Measurements from ENCODE around the gene KCNC3. TPM values are rescaled to one million over a fixed set of nuclear protein-coding genes. Genes with fewer than 3 reads are reported as not detected.

Gene KCNC3
- polyA plus RNA-seq, 2 of the 4 experiments (the other 2 are of a cell fraction) = 0.17 to 1.4 TPM

DNA sequence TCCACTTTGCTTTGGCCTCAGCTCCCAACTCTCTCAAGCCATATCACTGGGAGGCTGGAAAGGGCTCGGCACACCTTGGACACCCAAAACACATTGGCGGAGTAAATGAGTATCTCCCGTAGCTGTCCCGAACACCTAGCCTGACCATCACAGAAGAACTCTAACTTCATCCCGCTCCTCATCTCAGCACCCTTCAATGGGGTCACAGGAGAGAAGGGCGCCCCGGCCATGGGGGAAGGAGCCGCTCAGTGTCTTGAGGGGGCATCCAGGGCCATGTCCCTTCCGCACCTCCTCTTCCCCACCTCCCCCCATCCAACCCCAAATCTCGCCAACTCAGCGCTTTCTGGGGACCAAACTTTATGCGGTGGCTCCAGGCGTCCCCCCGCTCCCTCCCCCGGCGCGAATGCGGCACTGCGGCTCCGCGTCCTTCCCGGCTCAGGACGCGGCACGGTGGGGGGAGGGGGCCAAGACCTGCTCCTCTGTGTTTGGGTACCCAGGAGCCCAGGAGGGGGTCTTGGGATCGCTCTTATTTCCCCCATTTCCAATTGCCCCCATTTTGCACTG, 3.0 kb downstream of the KCNC3 start:
- Histone ChIP-seq H3K4me3 (peak overlapping the region; percentile 14; the same call in 1 of the 3 replicates), H3K4me2 (peak overlapping the region; percentile 80), H3K4me1 (peaks cover 27% of the 10 kb centered on the region), H3K9me3 (no peaks in the 10 kb centered on the region), H3K27ac (no peak overlapping the region)
- FAIRE-seq (no peak), ATAC-seq (no peak), DNase-seq (ENCODE audit: low read depth in 1 of 2, low spot score in 1 of 2) (no peak)
- ChIA-PET CTCF (interaction anchor here (0.6 to 4.2 kb wide), 6 partner anchors 11 to 179 kb away, joined by 3 to 25 read pairs (median 3); no protein-coding TSS in a partner anchor), POLR2A (interaction anchor here (0.6 to 0.9 kb wide), 2 partner anchors 12 to 172 kb away, joined by 3 to 4 read pairs; no protein-coding TSS in a partner anchor)
- WGBS (ENCODE audit: missing lambda C conversion rate) = 8% methylated on average over 20 of the region's 26 CpGs
- TF ChIP-seq MAFK (IDR thresholded peaks at IDR 0.05; ENCODE audit: partially characterized antibody) = peak; percentile 88
- TF ChIP-seq EP300 (IDR thresholded peaks at IDR 0.05) = no peak

- CTCF ChIA-PET = interaction anchor here (0.8 to 4.2 kb wide), 5 partner anchors 10 to 178 kb away, joined by 3 to 25 read pairs (median 3); no protein-coding TSS in a partner anchor
- DNase-seq (ENCODE audit: low read depth in 1 of 2, low spot score in 1 of 2) (peak; percentile 82 to 99), FAIRE-seq (no peak), ATAC-seq (peak; percentile 1 to 27; a peak in 3 of 6 replicates)
- 5% methylated on average over 23 of the region's 48 CpGs for WGBS (ENCODE audit: missing lambda C conversion rate)
- peaks cover 26% of the 10 kb centered on the region for H3K4me1 ChIP-seq
- H3K9me3 ChIP-seq = no peaks in the 10 kb centered on the region
- peak overlapping the region; percentile 80 for H3K4me2 ChIP-seq
- 0 out of 6 replicates have a peak overlapping the region, but pooled peaks of 1 of the 2 experiments have one; percentile 34 for H3K27ac ChIP-seq
- POLR2A ChIA-PET = interaction anchor here (0.6 to 1.0 kb wide), 4 partner anchors 8 to 172 kb away, joined by 3 to 5 read pairs (median 4); no protein-coding TSS in a partner anchor
- peak overlapping the region; percentile 14; the same call in 1 of the 3 replicates for H3K4me3 ChIP-seq
- TF ChIP-seq PHF8 (IDR thresholded peaks at IDR 0.05; ENCODE audit: borderline replicate concordance, low read depth) (no peak), MAZ (IDR thresholded peaks at IDR 0.05; ENCODE audit: borderline replicate concordance, low read depth, low read length) (no peak), GATA3 (IDR thresholded peaks at IDR 0.05; ENCODE audit: borderline replicate concordance) (no peak), HOXB13 (CRISPR knock-in tag; IDR thresholded peaks at IDR 0.05; ENCODE audit: low read depth) (0 out of 2 replicates have a peak, but pooled peaks have one; percentile 13), EHMT2 (IDR thresholded peaks at IDR 0.05; ENCODE audit: low read depth) (no peak), TP53 (CRISPR knock-in tag; IDR thresholded peaks at IDR 0.05) (no peak), NR3C1 (IDR thresholded peaks at IDR 0.05) (no peak), CHD4 (IDR thresholded peaks at IDR 0.05; ENCODE audit: borderline replicate concordance) (no peak), EHF (CRISPR knock-in tag; IDR thresholded peaks at IDR 0.05) (0 out of 2 replicates have a peak, but pooled peaks have one; percentile 35), ZFP36 (IDR thresholded peaks at IDR 0.05; ENCODE audit: borderline replicate concordance, partially characterized antibody) (no peak), ZC3H11A (IDR thresholded peaks at IDR 0.05) (no peak), HOXA7 (CRISPR knock-in tag; IDR thresholded peaks at IDR 0.05) (no peak), CEBPB (IDR thresholded peaks at IDR 0.05) (no peak), CHD2 (IDR thresholded peaks at IDR 0.05; ENCODE audit: low read length, partially characterized antibody) (peak; percentile 20), SREBF2 (IDR thresholded peaks at IDR 0.05) (no peak), ESRRA (IDR thresholded peaks at IDR 0.05; ENCODE audit: borderline replicate concordance, low read length) (no peak), NFE2L2 (conservative IDR thresholded peaks at IDR 0.05; ENCODE audit: low read length) (no peak), FOXS1 (CRISPR knock-in tag; IDR thresholded peaks at IDR 0.05) (0 out of 2 replicates have a peak, but pooled peaks have one; percentile 56), POLR2A (IDR thresholded peaks at IDR 0.05; ENCODE audit: low read length) (no peak), KDM1A (IDR thresholded peaks at IDR 0.05; ENCODE audit: low read depth) (no peak), EP300 (IDR thresholded peaks at IDR 0.05) (no peak), ZSCAN20 (CRISPR knock-in tag; IDR thresholded peaks at IDR 0.05) (no peak), REST (IDR thresholded peaks at IDR 0.05) (peak; percentile 95), HMGXB4 (CRISPR knock-in tag; IDR thresholded peaks at IDR 0.05; ENCODE audit: borderline replicate concordance) (no peak), MAX (IDR thresholded peaks at IDR 0.05) (peak; percentile 28; the same call in 1 of the 2 replicates), ZNF302 (CRISPR knock-in tag; IDR thresholded peaks at IDR 0.05) (no peak)
- TF ChIP-seq, protein P1, sequence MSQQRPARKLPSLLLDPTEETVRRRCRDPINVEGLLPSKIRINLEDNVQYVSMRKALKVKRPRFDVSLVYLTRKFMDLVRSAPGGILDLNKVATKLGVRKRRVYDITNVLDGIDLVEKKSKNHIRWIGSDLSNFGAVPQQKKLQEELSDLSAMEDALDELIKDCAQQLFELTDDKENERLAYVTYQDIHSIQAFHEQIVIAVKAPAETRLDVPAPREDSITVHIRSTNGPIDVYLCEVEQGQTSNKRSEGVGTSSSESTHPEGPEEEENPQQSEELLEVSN (IDR thresholded peaks at IDR 0.05; ENCODE audit: borderline replicate concordance, low read depth) = no peak
- TF ChIP-seq, protein P2, sequence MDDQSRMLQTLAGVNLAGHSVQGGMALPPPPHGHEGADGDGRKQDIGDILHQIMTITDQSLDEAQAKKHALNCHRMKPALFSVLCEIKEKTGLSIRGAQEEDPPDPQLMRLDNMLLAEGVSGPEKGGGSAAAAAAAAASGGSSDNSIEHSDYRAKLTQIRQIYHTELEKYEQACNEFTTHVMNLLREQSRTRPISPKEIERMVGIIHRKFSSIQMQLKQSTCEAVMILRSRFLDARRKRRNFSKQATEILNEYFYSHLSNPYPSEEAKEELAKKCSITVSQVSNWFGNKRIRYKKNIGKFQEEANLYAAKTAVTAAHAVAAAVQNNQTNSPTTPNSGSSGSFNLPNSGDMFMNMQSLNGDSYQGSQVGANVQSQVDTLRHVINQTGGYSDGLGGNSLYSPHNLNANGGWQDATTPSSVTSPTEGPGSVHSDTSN (IDR thresholded peaks at IDR 0.05) = no peak
Measured at GRCh38 chr19:50325310-50326100, 3.7 kb downstream of the KCNC3 start.

All from A549 (cell line).